Activated effector memory CD4-positive, alpha-beta T cell treated with anti-CD3 and anti-CD28 coated beads, Interleukin-2, amount 50 U/mL, for 16 hours (primary cell): ENCODE data around the gene NSDHL.
"Not testable (repeated sequence)": the region's sequence is repeated elsewhere in the genome, so short reads cannot be mapped to it uniquely, and the experiment has no call there.

Experiments used
- DNase-seq: peaks from one replicate; pipeline ENCODE4 v3.0.0-alpha.2; 2020

The NSDHL gene

GRCh38 chrX:152830312-152831305 is at the start of gene NSDHL, which contains the start of gene CETN2:
NSDHL (plus strand) TSS chrX:152831063; CDS start chrX:152846325, 15,262 bp downstream.
CETN2 (minus strand) TSS chrX:152830757; CDS start chrX:152830710, 47 bp downstream.
- peak; percentile 97 for DNase-seq

GRCh38 chrX:152787062-152787461 is 43.8 kb upstream of the NSDHL start:
- DNase-seq: not testable (repeated sequence)

- DNase-seq: no peak
Observed at GRCh38 chrX:152798945-152799344, 31.9 kb upstream of the NSDHL start.

- no peak for DNase-seq
Observed at GRCh38 chrX:152806035-152806434, 24.8 kb upstream of the NSDHL start.

GRCh38 chrX:152810403-152810802 is 20.5 kb upstream of the NSDHL start:
- DNase-seq: no peak

- no peak for DNase-seq
Observed at GRCh38 chrX:152813206-152813605, 17.7 kb upstream of the NSDHL start.

GRCh38 chrX:152814048-152814447 is 16.8 kb upstream of the NSDHL start:
- DNase-seq: no peak

GRCh38 chrX:152817078-152817764 is 13.6 kb upstream of the NSDHL start:
- DNase-seq: no peak

GRCh38 chrX:152818356-152818755 is 12.5 kb upstream of the NSDHL start:
- no peak for DNase-seq

GRCh38 chrX:152819266-152819665 is 11.6 kb upstream of the NSDHL start:
- no peak for DNase-seq

- no peak for DNase-seq
Observed at GRCh38 chrX:152819732-152820131, 11.1 kb upstream of the NSDHL start.

GRCh38 chrX:152821145-152821765 is 9.6 kb upstream of the NSDHL start:
- no peak for DNase-seq

GRCh38 chrX:152822383-152823086 is 8.3 kb upstream of the NSDHL start:
- no peak for DNase-seq

GRCh38 chrX:152823657-152824056 is 7.2 kb upstream of the NSDHL start:
- DNase-seq: no peak

GRCh38 chrX:152824841-152825374 is 6.0 kb upstream of the NSDHL start:
- no peak for DNase-seq

- no peak for DNase-seq
Observed at GRCh38 chrX:152831391-152831790, 528 bp downstream of the NSDHL start.

GRCh38 chrX:152832520-152832919 is 1.7 kb downstream of the NSDHL start:
- no peak for DNase-seq

- DNase-seq: no peak
Observed at GRCh38 chrX:152833378-152833777, 2.5 kb downstream of the NSDHL start.

GRCh38 chrX:152835470-152835869 is 4.6 kb downstream of the NSDHL start:
- not testable (repeated sequence) for DNase-seq

- DNase-seq: no peak
Observed at GRCh38 chrX:152842772-152843338, 12.0 kb downstream of the NSDHL start.

GRCh38 chrX:152843852-152844251 is 13.0 kb downstream of the NSDHL start:
- DNase-seq: no peak

- DNase-seq: no peak
Observed at GRCh38 chrX:152844256-152844655, 13.4 kb downstream of the NSDHL start.
